HL-60 (cell line): ENCODE measurements around the gene MCCD1.

Source experiments
- CTCF ChIP-seq: IDR thresholded peaks from one replicate; pipeline ENCODE4 v1.5.1; 2011; ENCODE audit warnings: low read length, control low read depth, inconsistent platforms; ENCODE audit not compliant: insufficient read depth
- GABPA ChIP-seq: IDR thresholded peaks from 2 replicates; pipeline ENCODE4 v1.6.1; 2012; ENCODE audit warnings: low read depth
- POLR2AphosphoS5 ChIP-seq: IDR thresholded peaks from 2 replicates; pipeline ENCODE4 v1.6.1; 2012; ENCODE audit warnings: low read depth
- SPI1 ChIP-seq: IDR thresholded peaks from 2 replicates; pipeline ENCODE4 v1.6.1; 2012; ENCODE audit warnings: low read depth, mild to moderate bottlenecking, borderline replicate concordance

GRCh38 chr6:31575952-31576685 lies 47.4 kb downstream of the MCCD1 start:
- TF ChIP-seq CTCF: no peak
- TF ChIP-seq POLR2AphosphoS5: no peak
- TF ChIP-seq GABPA: no peak
- no peak for TF ChIP-seq SPI1
